Activated CD8-positive, alpha-beta T cell treated with anti-CD3 and anti-CD28 coated beads for 36 hours (primary cell): Measurements from ENCODE around the gene MYL12B. TPM values are rescaled to one million over a fixed set of nuclear protein-coding genes. Genes with fewer than 3 reads are reported as not detected.

Source experiments
- ATAC-seq: fragments of 200-7000 bp; cut with Tn5 transposase; one replicate; pipeline ENCODE4 v1.10.0; 2021; ENCODE audit warnings: mild to moderate bottlenecking, moderate library complexity
- CTCF ChIA-PET: fragments of 350-600 bp; sonication (Branson Sonifier 250); formaldehyde crosslinking; loops from one replicate; lab custom pipeline; 2021; ENCODE audit warnings: antibody characterized with exemption; lab: Charles Lee
- POLR2A ChIA-PET: fragments of 350-600 bp; sonication (Branson Sonifier 250); formaldehyde crosslinking; loops from one replicate; lab custom pipeline; 2021; ENCODE audit warnings: antibody characterized with exemption; lab: Charles Lee
- DNase-seq: peaks from one replicate; pipeline ENCODE4 v3.0.0-alpha.2; 2020
- H3K27ac Mint-ChIP-seq: one replicate; pipeline ENCODE4 v1.8.0; 2021; ENCODE audit warnings: mild to moderate bottlenecking, mixed read lengths
- H3K27me3 Mint-ChIP-seq: one replicate; pipeline ENCODE4 v1.8.0; 2021; ENCODE audit warnings: mixed read lengths
- H3K36me3 Mint-ChIP-seq: one replicate; pipeline ENCODE4 v1.8.0; 2021; ENCODE audit warnings: low read depth, mixed read lengths
- H3K4me1 Mint-ChIP-seq: one replicate; pipeline ENCODE4 v1.8.0; 2021; ENCODE audit warnings: low read depth, mixed read lengths
- H3K4me3 Mint-ChIP-seq: one replicate; pipeline ENCODE4 v1.8.0; 2021; ENCODE audit warnings: mild to moderate bottlenecking, moderate library complexity, mixed read lengths
- H3K9me3 Mint-ChIP-seq: one replicate; pipeline ENCODE4 v1.8.0; 2021; ENCODE audit warnings: mixed read lengths
- CTCF ChIP-seq: fragments of 200-600 bp; IDR thresholded peaks from one replicate; pipeline ENCODE4 v1.8.0; 2022; ENCODE audit warnings: antibody characterized with exemption, mild to moderate bottlenecking
- intact Hi-C: fragments of 100-400 bp; cut with micrococcal nuclease; formaldehyde crosslinking; loops from one replicate; pipeline ENCODE4 v1.10.0; 2022
- total RNA-seq, 2 experiments: library from RNA; stranded (reverse); gene quantifications; one replicate each; pipeline ENCODE4 v1.2.3, GENCODE V29; 2021

The MYL12B gene
- total RNA-seq, 2 experiments from 2014 or later, result 243 to 264 TPM

DNA sequence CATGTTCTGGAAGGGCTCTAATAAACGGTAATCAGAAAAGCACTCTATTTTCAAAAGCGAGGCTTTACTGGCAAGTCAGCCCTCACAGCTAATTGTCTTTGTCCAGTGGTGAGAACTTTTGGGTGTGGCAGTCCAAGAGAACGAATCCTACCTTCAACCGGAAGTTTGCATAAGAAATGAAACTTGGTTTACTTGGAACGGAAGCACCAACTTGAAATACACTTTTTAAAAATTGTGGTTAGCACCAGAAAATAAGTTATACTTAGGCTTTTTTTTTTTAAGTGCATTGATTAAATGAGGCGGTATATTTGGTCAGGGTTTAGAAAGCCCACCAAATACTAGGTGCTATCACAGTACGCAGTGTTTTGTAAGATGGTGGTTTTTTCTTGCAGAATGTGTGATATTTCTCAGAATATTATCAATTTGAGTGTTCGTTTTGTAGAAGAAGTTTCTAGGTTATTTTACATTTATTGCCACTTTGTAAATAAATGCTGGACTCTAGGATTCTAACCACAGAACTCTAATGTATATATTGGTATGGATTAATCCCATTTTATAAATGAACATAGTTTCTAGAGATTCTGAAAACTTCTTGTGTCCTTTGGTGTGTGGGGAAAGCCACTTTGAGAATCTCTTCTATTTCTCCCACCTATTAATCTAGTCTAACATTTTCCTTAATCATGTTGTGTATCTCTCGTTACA is 13.1 kb upstream of the MYL12B start:
- ChIA-PET CTCF (interaction anchor here (0.7 to 3.6 kb wide), 6 partner anchors 11 to 417 kb away, joined by 3 to 21 read pairs (median 4); no protein-coding TSS in a partner anchor), POLR2A (interaction anchor here (0.8 to 3.7 kb wide), 7 partner anchors 12 to 354 kb away, joined by 3 to 31 read pairs (median 4); partner anchors contain the start of gene MYL12B)
- no peaks in the 10 kb centered on the region for H3K27me3 Mint-ChIP-seq
- DNase-seq, result peak; percentile 41
- peaks cover 55% of the 10 kb centered on the region for H3K4me1 Mint-ChIP-seq
- H3K9me3 Mint-ChIP-seq, result no peaks in the 10 kb centered on the region
- no peak for TF ChIP-seq CTCF
- intact Hi-C loops, result loop anchor here (5.0 kb wide), 2 partner anchors 187 to 287 kb away; no protein-coding TSS in a partner anchor
- peak overlapping the region; percentile 94 for H3K4me3 Mint-ChIP-seq
- peak overlapping the region; percentile 98 for H3K27ac Mint-ChIP-seq
- ATAC-seq, result no peak
- peaks cover 43% of the 10 kb centered on the region for H3K36me3 Mint-ChIP-seq

DNA sequence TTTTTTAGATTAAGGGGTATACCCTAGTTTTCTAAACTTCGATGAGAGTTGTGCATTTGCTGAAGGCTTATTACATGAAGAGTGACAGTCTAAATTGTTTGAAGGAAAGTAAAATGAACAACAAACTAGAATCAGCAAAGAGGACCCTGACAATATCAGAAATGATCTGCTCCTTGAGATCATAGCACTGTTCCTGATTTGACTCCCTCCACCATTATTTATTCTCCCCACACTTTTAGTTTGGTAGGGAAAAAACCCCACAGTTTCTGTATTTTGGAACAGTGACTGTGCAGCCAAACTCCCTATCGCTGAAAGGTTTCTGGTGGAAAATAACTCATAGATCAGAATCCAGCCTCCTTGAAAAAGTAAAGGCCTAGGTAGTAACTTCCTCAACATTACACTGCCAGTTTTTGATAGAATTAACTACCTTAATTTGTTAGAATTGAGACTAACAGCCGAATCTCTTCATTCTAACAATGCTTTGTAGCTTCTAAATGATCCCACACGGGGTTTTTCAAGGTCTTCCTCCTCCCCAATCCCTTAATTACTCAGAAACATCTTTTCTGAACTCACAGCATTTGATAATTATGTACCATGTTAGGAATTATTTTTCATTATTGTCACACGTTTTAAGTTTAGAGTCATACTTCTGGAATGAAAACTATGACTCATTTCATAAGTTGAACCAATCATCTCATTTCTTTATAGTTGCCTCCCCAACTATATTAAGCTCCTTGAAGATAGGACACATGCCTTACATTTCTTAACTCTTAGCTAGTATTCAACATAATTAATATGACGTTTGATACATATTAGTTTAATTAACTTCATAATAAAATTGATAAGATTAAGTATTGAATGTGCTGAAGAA is 11.5 kb upstream of the MYL12B start:
- Mint-ChIP-seq H3K27ac (peak overlapping the region; percentile 90), H3K27me3 (no peaks in the 10 kb centered on the region), H3K4me1 (peaks cover 57% of the 10 kb centered on the region), H3K9me3 (no peaks in the 10 kb centered on the region), H3K36me3 (peaks cover 55% of the 10 kb centered on the region), H3K4me3 (peak overlapping the region; percentile 94)
- ChIA-PET POLR2A (interaction anchor here (0.9 to 3.7 kb wide), 7 partner anchors 10 to 353 kb away, joined by 3 to 34 read pairs (median 5); partner anchors contain the start of gene MYL12B), CTCF (interaction anchor here (1.0 to 2.8 kb wide), 6 partner anchors 9 to 521 kb away, joined by 3 to 16 read pairs (median 4); partner anchors contain the start of gene MYL12B)
- DNase-seq, result no peak
- intact Hi-C loops, result no loop called here
- TF ChIP-seq CTCF, result no peak
- no peak for ATAC-seq

DNA sequence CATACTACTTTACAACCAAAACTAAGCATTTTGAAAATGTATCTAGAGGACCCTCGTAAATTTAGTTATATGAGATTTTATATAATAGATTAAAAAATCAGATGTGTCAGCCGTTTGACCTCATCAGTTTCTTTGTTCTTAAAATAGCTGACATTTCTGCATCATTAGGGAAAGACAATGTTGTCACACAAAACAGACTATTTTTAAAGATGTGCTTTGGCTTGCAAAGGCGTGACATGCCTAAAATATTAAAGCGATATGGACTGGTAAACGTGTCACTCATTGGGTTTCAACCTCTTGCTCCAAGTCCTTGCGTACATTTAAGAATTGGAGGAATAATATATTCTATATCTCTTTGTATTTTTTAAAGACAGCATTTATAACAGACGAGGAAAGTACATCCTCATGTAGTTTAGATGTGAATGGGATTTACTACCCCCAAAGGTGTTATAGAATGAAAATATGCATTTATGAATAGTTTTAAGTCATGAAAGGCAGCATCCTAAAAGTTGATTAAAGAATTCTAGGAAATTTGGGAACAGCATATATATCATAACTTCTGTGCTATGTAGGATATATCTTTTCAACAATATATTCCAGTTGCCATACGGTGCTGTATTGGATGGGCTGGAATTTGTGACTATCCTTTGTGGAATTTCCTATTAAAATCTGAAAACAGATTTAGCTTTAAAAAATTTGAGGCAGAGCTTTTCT is 10.5 kb upstream of the MYL12B start:
- peak overlapping the region; percentile 75 for H3K27ac Mint-ChIP-seq
- no peak for TF ChIP-seq CTCF
- H3K36me3 Mint-ChIP-seq, result peaks cover 62% of the 10 kb centered on the region
- intact Hi-C loops, result no loop called here
- H3K4me1 Mint-ChIP-seq, result peaks cover 58% of the 10 kb centered on the region
- peak overlapping the region; percentile 55 for H3K4me3 Mint-ChIP-seq
- POLR2A ChIA-PET, result interaction anchor here (0.9 to 2.8 kb wide), 5 partner anchors 9 to 200 kb away, joined by 3 to 34 read pairs (median 4); partner anchors contain the start of gene MYL12B
- CTCF ChIA-PET, result interaction anchor here (1.0 to 2.8 kb wide), 6 partner anchors 9 to 520 kb away, joined by 3 to 16 read pairs (median 4); partner anchors contain the start of gene MYL12B
- no peak for ATAC-seq
- DNase-seq, result no peak
- H3K27me3 Mint-ChIP-seq, result no peaks in the 10 kb centered on the region
- H3K9me3 Mint-ChIP-seq, result no peaks in the 10 kb centered on the region

DNA sequence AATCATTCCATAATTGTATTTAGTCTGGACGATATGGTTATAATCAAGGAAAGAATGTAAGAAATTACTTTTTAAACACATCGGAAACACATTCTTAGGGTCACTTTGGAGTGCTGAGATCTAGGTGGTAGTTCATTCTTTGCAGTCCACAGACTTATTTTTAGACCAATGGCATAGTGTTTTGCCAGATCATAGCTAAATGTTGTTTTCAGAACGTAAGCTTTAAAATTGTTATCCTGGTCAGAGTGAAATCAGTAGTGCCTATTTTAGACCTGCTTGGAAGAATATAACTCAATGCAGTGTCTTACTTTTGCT is 10.0 kb upstream of the MYL12B start:
- ChIA-PET CTCF (interaction anchor here (1.2 to 2.8 kb wide), 5 partner anchors 9 to 414 kb away, joined by 3 to 16 read pairs (median 4); partner anchors contain the start of gene MYL12B), POLR2A (interaction anchor here (0.9 to 2.8 kb wide), 3 partner anchors 9 to 191 kb away, joined by 4 to 34 read pairs (median 4); partner anchors contain the start of gene MYL12B)
- intact Hi-C loops, result no loop called here
- DNase-seq (no peak), ATAC-seq (no peak)
- H3K36me3 Mint-ChIP-seq, result peaks cover 67% of the 10 kb centered on the region
- H3K9me3 Mint-ChIP-seq, result no peaks in the 10 kb centered on the region
- no peaks in the 10 kb centered on the region for H3K27me3 Mint-ChIP-seq
- peak overlapping the region; percentile 75 for H3K27ac Mint-ChIP-seq
- no peak for TF ChIP-seq CTCF
- H3K4me3 Mint-ChIP-seq, result peak overlapping the region; percentile 55
- H3K4me1 Mint-ChIP-seq, result peaks cover 63% of the 10 kb centered on the region
